HepG2 (cell line): ENCODE results near the gene HMGB4.

Source experiments
- BRCA1 ChIP-seq: sonication (generic); formaldehyde crosslinking; IDR thresholded peaks from 2 replicates; pipeline ENCODE4 v1.4.0; 2020; ENCODE audit warnings: missing genetic modification reagents
- KDM3A ChIP-seq: IDR thresholded peaks from 2 replicates; pipeline ENCODE4 v1.6.1; 2018; ENCODE audit warnings: low read depth, missing compliant biosample characterization
- MYNN ChIP-seq: sonication (generic); formaldehyde crosslinking; IDR thresholded peaks from 2 replicates; pipeline ENCODE4 v1.4.0; 2020; ENCODE audit warnings: mild to moderate bottlenecking, low read depth, missing genetic modification reagents
- NFRKB ChIP-seq: fragments of 450-650 bp; IDR thresholded peaks from 2 replicates; pipeline ENCODE4 v1.6.1; 2017
- POLR2A ChIP-seq, 2 experiments: IDR thresholded peaks; 2 replicates each; pipeline ENCODE4 v1.6.1; 2011; ENCODE audit warnings: low read depth in 2 of 2, low read length in 2 of 2, mild to moderate bottlenecking in 1 of 2, moderate library complexity in 1 of 2; ENCODE audit not compliant: insufficient read depth in 1 of 2
- SIN3A ChIP-seq: IDR thresholded peaks from 2 replicates; pipeline ENCODE4 v1.6.1; 2011; ENCODE audit warnings: low read depth, mild to moderate bottlenecking, control low read depth, low read length, borderline replicate concordance
- SRSF1 ChIP-seq: fragments of 200-400 bp; formaldehyde crosslinking; optimal IDR thresholded peaks from 2 replicates; pipeline ENCODE3; 2017; ENCODE audit warnings: mild to moderate bottlenecking, low read depth, low read length, moderate library complexity
- TF ChIP-seq, protein P1 (sequence below): sonication (generic); formaldehyde crosslinking; IDR thresholded peaks from 2 replicates; pipeline ENCODE4 v1.4.0; 2020; ENCODE audit warnings: missing genetic modification reagents
- TF ChIP-seq, protein P2 (sequence below): sonication (generic); formaldehyde crosslinking; IDR thresholded peaks from 2 replicates; pipeline ENCODE4 v1.4.0; 2020; ENCODE audit warnings: missing genetic modification reagents
- TF ChIP-seq, protein P3 (sequence below): sonication (generic); formaldehyde crosslinking; IDR thresholded peaks from 2 replicates; pipeline ENCODE4 v1.4.0; 2020; ENCODE audit warnings: mild to moderate bottlenecking, missing genetic modification reagents
- TF ChIP-seq, protein P4 (sequence below): sonication (generic); formaldehyde crosslinking; IDR thresholded peaks from 2 replicates; pipeline ENCODE4 v1.5.0; 2020; ENCODE audit warnings: mild to moderate bottlenecking, missing genetic modification reagents, moderate library complexity

DNA sequence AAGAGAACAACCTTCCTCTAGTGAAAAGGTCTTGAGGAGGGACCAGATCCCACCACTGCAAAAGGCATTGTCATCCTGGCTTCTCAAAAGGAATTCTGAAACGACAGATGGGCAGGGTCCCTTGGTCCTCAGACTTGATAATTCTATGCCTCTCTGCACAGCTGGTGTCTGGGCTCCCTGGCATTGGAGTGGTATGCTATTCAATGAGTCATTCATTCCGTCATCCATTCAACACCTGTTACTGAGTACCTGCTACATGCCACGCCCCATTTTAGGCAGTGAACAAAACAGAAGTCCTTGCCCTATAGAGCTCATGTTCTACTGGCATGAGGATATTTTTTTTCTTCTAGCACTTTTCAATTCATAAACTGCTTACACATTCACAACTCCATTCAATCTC is 45.8 kb upstream of the HMGB4 start:
- TF ChIP-seq, protein P1, sequence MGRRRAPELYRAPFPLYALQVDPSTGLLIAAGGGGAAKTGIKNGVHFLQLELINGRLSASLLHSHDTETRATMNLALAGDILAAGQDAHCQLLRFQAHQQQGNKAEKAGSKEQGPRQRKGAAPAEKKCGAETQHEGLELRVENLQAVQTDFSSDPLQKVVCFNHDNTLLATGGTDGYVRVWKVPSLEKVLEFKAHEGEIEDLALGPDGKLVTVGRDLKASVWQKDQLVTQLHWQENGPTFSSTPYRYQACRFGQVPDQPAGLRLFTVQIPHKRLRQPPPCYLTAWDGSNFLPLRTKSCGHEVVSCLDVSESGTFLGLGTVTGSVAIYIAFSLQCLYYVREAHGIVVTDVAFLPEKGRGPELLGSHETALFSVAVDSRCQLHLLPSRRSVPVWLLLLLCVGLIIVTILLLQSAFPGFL (CRISPR knock-in tag): no peak
- TF ChIP-seq SRSF1 (no peak), KDM3A (no peak), MYNN (CRISPR knock-in tag) (no peak), POLR2A (IDR thresholded peaks at IDR 0.05; ENCODE audit: insufficient read depth in 1 of 2, low read depth in 2 of 2, low read length in 2 of 2) (no peak), SIN3A (no peak), BRCA1 (CRISPR knock-in tag) (no peak), NFRKB (no peak)
- TF ChIP-seq, protein P2, sequence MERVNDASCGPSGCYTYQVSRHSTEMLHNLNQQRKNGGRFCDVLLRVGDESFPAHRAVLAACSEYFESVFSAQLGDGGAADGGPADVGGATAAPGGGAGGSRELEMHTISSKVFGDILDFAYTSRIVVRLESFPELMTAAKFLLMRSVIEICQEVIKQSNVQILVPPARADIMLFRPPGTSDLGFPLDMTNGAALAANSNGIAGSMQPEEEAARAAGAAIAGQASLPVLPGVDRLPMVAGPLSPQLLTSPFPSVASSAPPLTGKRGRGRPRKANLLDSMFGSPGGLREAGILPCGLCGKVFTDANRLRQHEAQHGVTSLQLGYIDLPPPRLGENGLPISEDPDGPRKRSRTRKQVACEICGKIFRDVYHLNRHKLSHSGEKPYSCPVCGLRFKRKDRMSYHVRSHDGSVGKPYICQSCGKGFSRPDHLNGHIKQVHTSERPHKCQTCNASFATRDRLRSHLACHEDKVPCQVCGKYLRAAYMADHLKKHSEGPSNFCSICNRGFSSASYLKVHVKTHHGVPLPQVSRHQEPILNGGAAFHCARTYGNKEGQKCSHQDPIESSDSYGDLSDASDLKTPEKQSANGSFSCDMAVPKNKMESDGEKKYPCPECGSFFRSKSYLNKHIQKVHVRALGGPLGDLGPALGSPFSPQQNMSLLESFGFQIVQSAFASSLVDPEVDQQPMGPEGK: no peak
- TF ChIP-seq, protein P3, sequence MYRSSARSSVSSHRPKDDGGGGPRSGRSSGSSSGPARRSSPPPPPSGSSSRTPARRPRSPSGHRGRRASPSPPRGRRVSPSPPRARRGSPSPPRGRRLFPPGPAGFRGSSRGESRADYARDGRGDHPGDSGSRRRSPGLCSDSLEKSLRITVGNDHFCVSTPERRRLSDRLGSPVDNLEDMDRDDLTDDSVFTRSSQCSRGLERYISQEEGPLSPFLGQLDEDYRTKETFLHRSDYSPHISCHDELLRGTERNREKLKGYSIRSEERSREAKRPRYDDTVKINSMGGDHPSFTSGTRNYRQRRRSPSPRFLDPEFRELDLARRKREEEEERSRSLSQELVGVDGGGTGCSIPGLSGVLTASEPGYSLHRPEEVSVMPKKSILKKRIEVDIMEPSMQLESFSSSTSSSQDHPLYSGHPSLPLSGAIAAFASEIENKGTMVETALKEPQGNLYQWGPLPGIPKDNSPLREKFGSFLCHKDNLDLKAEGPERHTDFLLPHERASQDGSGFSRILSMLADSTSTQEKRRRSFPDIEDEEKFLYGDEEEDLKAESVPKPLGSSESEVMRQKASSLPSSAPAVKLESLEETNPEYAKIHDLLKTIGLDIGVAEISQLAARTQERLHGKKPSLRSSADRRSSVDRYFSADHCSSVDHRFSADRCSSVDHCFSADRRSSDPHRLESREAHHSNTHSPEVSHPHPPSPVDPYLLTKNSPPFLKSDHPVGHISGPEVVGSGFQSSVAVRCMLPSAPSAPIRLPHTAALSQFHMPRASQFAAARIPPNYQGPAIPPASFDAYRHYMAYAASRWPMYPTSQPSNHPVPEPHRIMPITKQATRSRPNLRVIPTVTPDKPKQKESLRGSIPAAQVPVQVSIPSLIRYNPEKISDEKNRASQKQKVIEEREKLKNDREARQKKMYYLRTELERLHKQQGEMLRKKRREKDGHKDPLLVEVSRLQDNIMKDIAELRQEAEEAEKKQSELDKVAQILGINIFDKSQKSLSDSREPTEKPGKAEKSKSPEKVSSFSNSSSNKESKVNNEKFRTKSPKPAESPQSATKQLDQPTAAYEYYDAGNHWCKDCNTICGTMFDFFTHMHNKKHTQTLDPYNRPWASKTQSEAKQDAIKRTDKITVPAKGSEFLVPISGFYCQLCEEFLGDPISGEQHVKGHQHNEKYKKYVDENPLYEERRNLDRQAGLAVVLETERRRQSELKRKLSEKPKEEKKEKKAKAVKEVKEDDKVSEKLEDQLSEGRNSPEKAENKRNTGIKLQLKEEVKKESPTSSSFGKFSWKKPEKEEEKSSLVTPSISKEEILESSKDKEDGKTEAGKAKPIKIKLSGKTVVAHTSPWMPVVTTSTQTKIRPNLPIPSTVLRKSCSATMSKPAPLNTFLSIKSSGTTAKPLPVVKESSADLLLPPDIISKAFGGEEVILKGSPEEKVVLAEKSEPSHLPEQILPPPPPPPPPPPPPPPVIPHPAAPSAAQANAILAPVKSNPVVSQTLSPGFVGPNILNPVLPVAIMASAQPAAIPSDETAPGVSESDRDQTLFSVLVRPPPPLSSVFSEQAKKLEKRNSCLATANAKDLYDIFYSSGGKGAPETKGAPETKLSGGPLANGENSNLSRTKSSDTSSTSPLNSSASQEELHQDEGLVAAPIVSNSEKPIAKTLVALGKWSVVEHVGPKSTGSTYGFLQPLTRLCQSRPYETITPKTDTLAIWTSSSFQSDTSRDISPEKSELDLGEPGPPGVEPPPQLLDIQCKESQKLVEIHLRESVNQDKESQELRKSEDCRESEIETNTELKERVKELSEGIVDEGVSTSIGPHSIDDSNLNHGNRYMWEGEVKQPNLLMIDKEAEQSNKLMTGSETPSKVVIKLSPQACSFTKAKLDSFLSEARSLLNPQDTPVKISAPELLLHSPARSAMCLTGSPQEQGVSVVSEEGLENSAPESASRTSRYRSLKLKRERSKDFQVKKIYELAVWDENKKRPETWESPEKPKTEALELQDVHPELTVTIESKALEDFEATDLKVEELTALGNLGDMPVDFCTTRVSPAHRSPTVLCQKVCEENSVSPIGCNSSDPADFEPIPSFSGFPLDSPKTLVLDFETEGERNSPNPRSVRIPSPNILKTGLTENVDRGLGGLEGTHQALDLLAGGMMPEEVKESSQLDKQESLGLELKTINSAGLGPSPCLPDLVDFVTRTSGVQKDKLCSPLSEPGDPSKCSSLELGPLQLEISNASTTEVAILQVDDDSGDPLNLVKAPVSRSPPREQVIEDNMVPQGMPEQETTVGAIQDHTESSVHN (CRISPR knock-in tag): no peak
- TF ChIP-seq, protein P4, sequence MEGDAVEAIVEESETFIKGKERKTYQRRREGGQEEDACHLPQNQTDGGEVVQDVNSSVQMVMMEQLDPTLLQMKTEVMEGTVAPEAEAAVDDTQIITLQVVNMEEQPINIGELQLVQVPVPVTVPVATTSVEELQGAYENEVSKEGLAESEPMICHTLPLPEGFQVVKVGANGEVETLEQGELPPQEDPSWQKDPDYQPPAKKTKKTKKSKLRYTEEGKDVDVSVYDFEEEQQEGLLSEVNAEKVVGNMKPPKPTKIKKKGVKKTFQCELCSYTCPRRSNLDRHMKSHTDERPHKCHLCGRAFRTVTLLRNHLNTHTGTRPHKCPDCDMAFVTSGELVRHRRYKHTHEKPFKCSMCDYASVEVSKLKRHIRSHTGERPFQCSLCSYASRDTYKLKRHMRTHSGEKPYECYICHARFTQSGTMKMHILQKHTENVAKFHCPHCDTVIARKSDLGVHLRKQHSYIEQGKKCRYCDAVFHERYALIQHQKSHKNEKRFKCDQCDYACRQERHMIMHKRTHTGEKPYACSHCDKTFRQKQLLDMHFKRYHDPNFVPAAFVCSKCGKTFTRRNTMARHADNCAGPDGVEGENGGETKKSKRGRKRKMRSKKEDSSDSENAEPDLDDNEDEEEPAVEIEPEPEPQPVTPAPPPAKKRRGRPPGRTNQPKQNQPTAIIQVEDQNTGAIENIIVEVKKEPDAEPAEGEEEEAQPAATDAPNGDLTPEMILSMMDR (CRISPR knock-in tag): no peak
